H1 (cell line): ENCODE results near the gene MYO3A. TPM values are rescaled to one million over a fixed set of nuclear protein-coding genes. Genes with fewer than 3 reads are reported as not detected.

Source experiments
- CTCF ChIA-PET: fragments of 300-600 bp; sonication (Branson Sonifier 250); formaldehyde crosslinking; loops from one replicate; lab custom pipeline; 2021; ENCODE audit not compliant: partially characterized antibody; lab: Charles Lee
- POLR2A ChIA-PET: fragments of 300-600 bp; sonication (Branson Sonifier 250); formaldehyde crosslinking; loops from one replicate; lab custom pipeline; 2021; ENCODE audit warnings: inconsistent platforms; ENCODE audit not compliant: partially characterized antibody; lab: Charles Lee
- DNase-seq, 2 experiments: peaks; one replicate each; pipeline versions ENCODE4 v3.0.0 to v3.0.0-alpha.2; 2010 to 2022; ENCODE audit warnings: low spot score in 2 of 2, low read depth in 1 of 2, mixed read lengths in 1 of 2
- FAIRE-seq: peaks from 2 replicates; lab custom pipeline; 2011; peaks lifted over from hg19 to GRCh38; lab: Jason Lieb, UNC
- H2AFZ ChIP-seq: 2 replicates; pipeline ENCODE4 v1.8.1; 2012; ENCODE audit warnings: low read length, inconsistent platforms
- H2AK5ac ChIP-seq: 2 replicates; pipeline ENCODE4 v1.6.1; 2013; ENCODE audit warnings: low read depth, low read length
- H2BK120ac ChIP-seq: replicated peaks from 2 replicates; pipeline ENCODE3; 2013; ENCODE audit warnings: low read depth, low read length, inconsistent platforms
- H2BK12ac ChIP-seq: 2 replicates; pipeline ENCODE4 v1.6.1; 2013; ENCODE audit warnings: low read depth, low read length
- H2BK15ac ChIP-seq: 2 replicates; pipeline ENCODE4 v1.6.1; 2013; ENCODE audit warnings: low read length
- H2BK20ac ChIP-seq: 2 replicates; pipeline ENCODE4 v1.6.1; 2013; ENCODE audit warnings: low read length
- H2BK5ac ChIP-seq: 2 replicates; pipeline ENCODE4 v1.6.1; 2013; ENCODE audit warnings: low read depth, low read length
- H3K14ac ChIP-seq: 2 replicates; pipeline ENCODE4 v1.6.1; 2013; ENCODE audit warnings: inconsistent platforms; ENCODE audit not compliant: insufficient read length
- H3K18ac ChIP-seq: 2 replicates; pipeline ENCODE4 v1.6.1; 2013; ENCODE audit warnings: low read length; ENCODE audit errors: extremely low read depth
- H3K23ac ChIP-seq: 2 replicates; pipeline ENCODE4 v1.6.1; 2013; ENCODE audit warnings: inconsistent platforms; ENCODE audit not compliant: insufficient read length
- H3K23me2 ChIP-seq: 2 replicates; pipeline ENCODE4 v1.6.1; 2013; ENCODE audit warnings: low read depth, low read length
- H3K27ac ChIP-seq: 2 replicates; pipeline ENCODE4 v1.6.1; 2011; ENCODE audit warnings: low read depth, low read length, inconsistent platforms
- H3K27me3 ChIP-seq, 4 experiments: replicated peaks in 1 of 4; 1 replicate in 1 of 4; 2 replicates in 3 of 4; pipeline versions ENCODE4 v1.6.1 to v1.8.1; 2011 to 2013; ENCODE audit warnings: low read length in 3 of 4, mild to moderate bottlenecking in 3 of 4, inconsistent platforms in 2 of 4, mixed read lengths in 2 of 4, moderate library complexity in 1 of 4; ENCODE audit not compliant: control insufficient read depth in 3 of 4, insufficient read depth in 3 of 4; ENCODE audit errors: extremely low read depth in 1 of 4
- H3K36me3 ChIP-seq, 4 experiments: 2 replicates each; pipeline versions ENCODE4 v1.6.1 to v1.8.1; 2011 to 2013; ENCODE audit warnings: mild to moderate bottlenecking in 4 of 4, low read length in 3 of 4, moderate library complexity in 2 of 4, control low read depth in 1 of 4, inconsistent platforms in 1 of 4; ENCODE audit not compliant: insufficient read depth in 4 of 4, control insufficient read depth in 2 of 4
- H3K4ac ChIP-seq: replicated peaks from 2 replicates; pipeline ENCODE3; 2013; ENCODE audit warnings: low read length, low read depth, mixed read lengths, inconsistent platforms; ENCODE audit not compliant: insufficient read length
- H3K4me1 ChIP-seq, 4 experiments: replicated peaks in 1 of 4; 1 replicate in 1 of 4; 2 replicates in 3 of 4; pipeline versions ENCODE4 v1.6.1 to v1.8.1; 2011 to 2013; ENCODE audit warnings: low read length in 3 of 4, inconsistent platforms in 2 of 4, mixed read lengths in 1 of 4; ENCODE audit not compliant: insufficient read depth in 4 of 4, control insufficient read depth in 3 of 4
- H3K4me2 ChIP-seq, 2 experiments: 2 replicates each; pipeline versions ENCODE4 v1.6.1 to v1.8.1; 2011 to 2013; ENCODE audit warnings: low read depth in 2 of 2, low read length in 2 of 2, control low read depth in 1 of 2, inconsistent platforms in 1 of 2, mild to moderate bottlenecking in 1 of 2; ENCODE audit not compliant: insufficient read depth in 1 of 2
- H3K4me3 ChIP-seq, 4 experiments: fragments of 200-600, 300-600 bp in 1 of 4; sonication (generic), shearing (Covaris generic), sonication (Bioruptor Twin) in 1 of 4; 2 replicates each; pipeline versions ENCODE4 v1.5.1 to v1.8.1; 2011 to 2016; ENCODE audit warnings: low read length in 4 of 4, low read depth in 3 of 4, control low read depth in 2 of 4, inconsistent platforms in 2 of 4, mild to moderate bottlenecking in 2 of 4, mixed read lengths in 1 of 4, moderate library complexity in 1 of 4; ENCODE audit not compliant: insufficient read depth in 2 of 4; ENCODE audit errors: extremely low read depth in 1 of 4
- H3K56ac ChIP-seq: replicated peaks from 2 replicates; pipeline ENCODE3; 2013; ENCODE audit warnings: low read depth, mild to moderate bottlenecking, mixed read lengths, low read length, inconsistent platforms; ENCODE audit not compliant: insufficient read length
- H3K79me1 ChIP-seq: 2 replicates; pipeline ENCODE4 v1.6.1; 2013; ENCODE audit warnings: low read depth, low read length, control low read depth
- H3K79me2 ChIP-seq, 2 experiments: 2 replicates each; pipeline versions ENCODE4 v1.6.1 to v1.8.1; 2012 to 2013; ENCODE audit warnings: low read length in 2 of 2, mild to moderate bottlenecking in 2 of 2, inconsistent platforms in 1 of 2; ENCODE audit not compliant: insufficient read depth in 2 of 2, control insufficient read depth in 1 of 2
- H3K9ac ChIP-seq, 4 experiments: replicated peaks in 1 of 4; 1 replicate in 1 of 4; 2 replicates in 3 of 4; pipeline versions ENCODE4 v1.6.1 to v1.8.1; 2011 to 2013; ENCODE audit warnings: low read depth in 3 of 4, low read length in 3 of 4, control low read depth in 2 of 4, mild to moderate bottlenecking in 2 of 4, moderate library complexity in 2 of 4, inconsistent platforms in 1 of 4; ENCODE audit errors: extremely low read depth in 1 of 4
- H3K9me3 ChIP-seq, 2 experiments: 2 replicates each; pipeline versions ENCODE4 v1.6.1 to v1.8.1; 2012 to 2013; ENCODE audit warnings: mild to moderate bottlenecking in 2 of 2, moderate library complexity in 2 of 2, control low read depth in 1 of 2, inconsistent platforms in 1 of 2, low read depth in 1 of 2, low read length in 1 of 2, mixed read lengths in 1 of 2; ENCODE audit not compliant: insufficient read depth in 2 of 2
- H4K20me1 ChIP-seq, 2 experiments: replicated peaks in 1 of 2; 2 replicates each; pipeline versions ENCODE3 to v1.8.1; 2011 to 2013; ENCODE audit warnings: inconsistent platforms in 2 of 2, low read length in 2 of 2, mild to moderate bottlenecking in 1 of 2; ENCODE audit not compliant: insufficient read depth in 2 of 2, control insufficient read depth in 1 of 2
- H4K5ac ChIP-seq: 2 replicates; pipeline ENCODE4 v1.6.1; 2013; ENCODE audit warnings: low read length, low read depth, mixed read lengths, inconsistent platforms; ENCODE audit not compliant: insufficient read length
- H4K8ac ChIP-seq: 2 replicates; pipeline ENCODE4 v1.8.0; 2013; ENCODE audit warnings: mild to moderate bottlenecking, moderate library complexity, low read length, inconsistent platforms; ENCODE audit not compliant: insufficient read depth; ENCODE audit errors: extremely low read depth
- H4K91ac ChIP-seq: replicated peaks from 2 replicates; pipeline ENCODE3; 2013; ENCODE audit warnings: low read length, mixed read lengths, inconsistent platforms; ENCODE audit not compliant: insufficient read length
- RXRA ChIP-seq: IDR thresholded peaks from 2 replicates; pipeline ENCODE4 v1.6.1; 2011; ENCODE audit warnings: low read depth, mild to moderate bottlenecking, low read length, moderate library complexity; ENCODE audit not compliant: insufficient read depth
- SIRT6 ChIP-seq: IDR thresholded peaks from one replicate; pipeline ENCODE4 v1.7.1; 2012; ENCODE audit warnings: low read length, inconsistent platforms
- WGBS, 2 experiments: shearing (Covaris generic) in 1 of 2; methylation state at CpG; one replicate each; pipeline versions ENCODE4 v1.1.6 to v1.1.7; 2013 to 2015; ENCODE audit warnings: low lambda C conversion rate in 2 of 2, mixed read lengths in 2 of 2, inconsistent platforms in 1 of 2, low coverage in 1 of 2, missing lambda C conversion rate in 1 of 2; ENCODE audit not compliant: insufficient replicate concordance in 2 of 2, insufficient coverage in 1 of 2, insufficient read length in 1 of 2; ENCODE audit errors: extremely low coverage in 1 of 2, missing lambda C conversion rate in 1 of 2; 5-methylcytosine and 5-hydroxymethylcytosine counted together
- polyA plus RNA-seq, 7 experiments: library from polyadenylated mRNA; depleted of rRNA in 3 of 7; stranded (reverse) in 5 of 7; unstranded in 2 of 7; fragments of >200 nt in 5 of 7; fragments of 200-250 nt in 2 of 7; gene quantifications; 1 replicate in 5 of 7; 2 replicates in 1 of 7; 4 replicates in 1 of 7; pipeline versions ENCODE4 v1.2.1 to v1.2.3, GENCODE V29; 2011 to 2013; ENCODE audit warnings: missing spikeins in 2 of 7, mixed read lengths in 2 of 7
- total RNA-seq: library from RNA; stranded (reverse); fragmentation: NEBNext Ultra II Directional; extraction: Animal tissue kit (Norgen Biotek cat#: 25700); gene quantifications from 2 replicates; pipeline ENCODE4 v1.2.1, GENCODE V29; 2021

MYO3A gene
- total and polyA plus RNA-seq, 2 of the 8 experiments (the other 6 are each of a cell fraction or from before 2014, with no cell fraction given), result 3.9 to 5.3 TPM

DNA sequence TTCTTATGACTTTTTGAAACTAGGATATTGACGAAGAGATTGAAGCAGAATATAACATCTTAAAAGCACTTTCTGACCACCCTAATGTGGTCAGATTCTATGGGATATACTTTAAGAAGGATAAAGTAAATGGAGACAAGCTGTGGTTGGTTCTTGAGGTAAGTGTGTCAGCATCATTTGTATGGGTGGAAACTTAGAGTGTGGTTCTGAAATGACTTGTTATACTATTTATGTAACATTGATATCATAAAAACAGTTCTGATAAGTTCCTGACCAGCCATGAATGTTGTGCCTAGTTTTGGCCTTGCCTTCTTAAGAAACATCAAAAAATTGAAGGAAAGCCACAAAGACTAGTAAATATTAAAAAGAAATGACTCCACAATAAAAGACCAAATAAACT lies 20.8 kb downstream of the MYO3A start:
- H3K27ac ChIP-seq, result no peak overlapping the region
- H3K27me3 ChIP-seq, result no peaks in the 10 kb centered on the region
- no peak overlapping the region for H3K9ac ChIP-seq
- 91% methylated on average over 1 of the region's 1 CpG; no CpG with 5 or more reads in 1 of the 2 experiments for WGBS, 2 experiments
- H3K23ac ChIP-seq, result no peak overlapping the region
- no peak overlapping the region for H3K4me2 ChIP-seq
- FAIRE-seq (no peak), DNase-seq (no peak)
- H4K8ac ChIP-seq, result no peak overlapping the region
- H2BK20ac ChIP-seq, result no peak overlapping the region
- peaks cover 0 to 2% (median 0%) of the 10 kb centered on the region in 4 experiments; a peak in 1 of 8 replicates for H3K36me3 ChIP-seq
- H3K18ac ChIP-seq, result no peak overlapping the region
- H2AFZ ChIP-seq, result no peak overlapping the region
- H3K9me3 ChIP-seq, result peaks cover 0 to 5% of the 10 kb centered on the region in 2 experiments; a peak in 1 of 4 replicates
- no peak overlapping the region for H4K91ac ChIP-seq
- H4K20me1 ChIP-seq, result no peaks in the 10 kb centered on the region
- H2BK12ac ChIP-seq, result no peak overlapping the region
- H3K23me2 ChIP-seq, result no peaks in the 10 kb centered on the region
- no peak overlapping the region for H2AK5ac ChIP-seq
- POLR2A ChIA-PET, result no interaction called here
- CTCF ChIA-PET, result interaction anchor here (0.7 kb wide), 1 partner anchor 197 kb away, joined by 3 read pairs; no protein-coding TSS in a partner anchor
- no peak overlapping the region for H4K5ac ChIP-seq
- H3K79me2 ChIP-seq, result no peaks in the 10 kb centered on the region
- no peak overlapping the region for H3K4ac ChIP-seq
- H3K56ac ChIP-seq, result no peak overlapping the region
- TF ChIP-seq SIRT6 (no peak), RXRA (no peak)
- H3K14ac ChIP-seq, result no peak overlapping the region
- H3K4me1 ChIP-seq, result no peaks in the 10 kb centered on the region
- no peak overlapping the region for H3K4me3 ChIP-seq
- H3K79me1 ChIP-seq, result no peaks in the 10 kb centered on the region
- no peak overlapping the region for H2BK15ac ChIP-seq
- no peak overlapping the region for H2BK120ac ChIP-seq
- no peak overlapping the region for H2BK5ac ChIP-seq
